HFFc6 (cell line): ENCODE results near the gene SORCS2. TPM values are rescaled to one million over a fixed set of nuclear protein-coding genes. Genes with fewer than 3 reads are reported as not detected.

Experiments
- DNase-seq: peaks from one replicate; pipeline ENCODE4 v3.0.0-alpha.2; 2018
- H3K27ac Mint-ChIP-seq: 2 replicates; pipeline ENCODE4 v1.8.0; 2020; ENCODE audit warnings: mild to moderate bottlenecking, mixed read lengths
- H3K27me3 Mint-ChIP-seq: 2 replicates; pipeline ENCODE4 v1.8.0; 2021; ENCODE audit warnings: mild to moderate bottlenecking, moderate library complexity, mixed read lengths; ENCODE audit not compliant: insufficient read depth
- H3K36me3 Mint-ChIP-seq: 2 replicates; pipeline ENCODE4 v1.8.0; 2021; ENCODE audit warnings: low read depth, mixed read lengths
- H3K4me1 Mint-ChIP-seq: 2 replicates; pipeline ENCODE4 v1.8.0; 2020; ENCODE audit warnings: low read depth, mixed read lengths
- H3K4me3 Mint-ChIP-seq: 2 replicates; pipeline ENCODE4 v1.8.0; 2020; ENCODE audit warnings: mild to moderate bottlenecking, moderate library complexity, mixed read lengths
- H3K9me3 Mint-ChIP-seq: 2 replicates; pipeline ENCODE4 v1.8.0; 2020; ENCODE audit warnings: mild to moderate bottlenecking, mixed read lengths
- total RNA-seq, 6 experiments: library from RNA; stranded (reverse); fragmentation: NEBNext Ultra II Directional; extraction: Animal tissue kit (Norgen Biotek cat#: 25700); gene quantifications; 2 replicates in 1 of 6; 3 replicates in 5 of 6; pipeline ENCODE4 v1.2.3, GENCODE V29; 2021
- TF ChIP-seq, protein P1 (sequence below): fragments of 200-600 bp; sonication (generic); IDR thresholded peaks from 2 replicates; pipeline ENCODE4 v1.5.0; 2021; ENCODE audit warnings: antibody characterized with exemption, mild to moderate bottlenecking

Gene SORCS2
- total RNA-seq, 6 experiments from 2014 or later: 0.05 to 0.15 (median 0.12) TPM; not detected in 3

DNA sequence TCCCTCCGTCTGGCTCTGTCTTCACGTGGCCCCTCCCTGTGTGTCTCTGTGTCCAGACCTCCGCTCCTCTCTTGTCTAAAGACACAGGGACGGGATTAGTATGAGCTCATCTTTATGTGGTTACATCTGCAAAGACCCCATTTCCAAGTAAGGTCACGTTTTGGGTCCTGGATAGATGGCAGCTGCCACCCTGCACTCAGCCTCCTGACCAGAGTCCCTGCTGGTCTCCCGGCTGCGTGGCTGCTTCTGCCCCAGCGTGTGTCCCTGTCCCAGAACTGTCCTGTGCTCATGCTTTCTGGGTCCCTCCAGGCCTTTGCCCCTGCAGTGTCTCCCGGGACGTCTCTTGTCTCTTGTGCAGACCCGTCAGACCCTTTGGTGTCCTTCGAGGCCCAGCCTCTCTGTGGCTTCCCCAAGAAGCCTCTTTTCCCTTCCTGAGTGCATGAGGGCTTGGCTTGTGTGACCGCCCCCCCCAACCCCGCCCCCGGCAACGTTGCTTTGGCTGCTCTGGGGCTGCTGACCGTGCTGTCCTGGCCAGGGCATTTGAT lies 135.1 kb downstream of the SORCS2 start:
- DNase-seq: no peak
- Mint-ChIP-seq H3K4me3 (no peak overlapping the region), H3K27me3 (peaks cover 11% of the 10 kb centered on the region), H3K4me1 (peaks cover 11% of the 10 kb centered on the region), H3K27ac (no peak overlapping the region), H3K36me3 (no peaks in the 10 kb centered on the region), H3K9me3 (no peaks in the 10 kb centered on the region)
- TF ChIP-seq, protein P1, sequence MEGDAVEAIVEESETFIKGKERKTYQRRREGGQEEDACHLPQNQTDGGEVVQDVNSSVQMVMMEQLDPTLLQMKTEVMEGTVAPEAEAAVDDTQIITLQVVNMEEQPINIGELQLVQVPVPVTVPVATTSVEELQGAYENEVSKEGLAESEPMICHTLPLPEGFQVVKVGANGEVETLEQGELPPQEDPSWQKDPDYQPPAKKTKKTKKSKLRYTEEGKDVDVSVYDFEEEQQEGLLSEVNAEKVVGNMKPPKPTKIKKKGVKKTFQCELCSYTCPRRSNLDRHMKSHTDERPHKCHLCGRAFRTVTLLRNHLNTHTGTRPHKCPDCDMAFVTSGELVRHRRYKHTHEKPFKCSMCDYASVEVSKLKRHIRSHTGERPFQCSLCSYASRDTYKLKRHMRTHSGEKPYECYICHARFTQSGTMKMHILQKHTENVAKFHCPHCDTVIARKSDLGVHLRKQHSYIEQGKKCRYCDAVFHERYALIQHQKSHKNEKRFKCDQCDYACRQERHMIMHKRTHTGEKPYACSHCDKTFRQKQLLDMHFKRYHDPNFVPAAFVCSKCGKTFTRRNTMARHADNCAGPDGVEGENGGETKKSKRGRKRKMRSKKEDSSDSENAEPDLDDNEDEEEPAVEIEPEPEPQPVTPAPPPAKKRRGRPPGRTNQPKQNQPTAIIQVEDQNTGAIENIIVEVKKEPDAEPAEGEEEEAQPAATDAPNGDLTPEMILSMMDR: no peak

DNA sequence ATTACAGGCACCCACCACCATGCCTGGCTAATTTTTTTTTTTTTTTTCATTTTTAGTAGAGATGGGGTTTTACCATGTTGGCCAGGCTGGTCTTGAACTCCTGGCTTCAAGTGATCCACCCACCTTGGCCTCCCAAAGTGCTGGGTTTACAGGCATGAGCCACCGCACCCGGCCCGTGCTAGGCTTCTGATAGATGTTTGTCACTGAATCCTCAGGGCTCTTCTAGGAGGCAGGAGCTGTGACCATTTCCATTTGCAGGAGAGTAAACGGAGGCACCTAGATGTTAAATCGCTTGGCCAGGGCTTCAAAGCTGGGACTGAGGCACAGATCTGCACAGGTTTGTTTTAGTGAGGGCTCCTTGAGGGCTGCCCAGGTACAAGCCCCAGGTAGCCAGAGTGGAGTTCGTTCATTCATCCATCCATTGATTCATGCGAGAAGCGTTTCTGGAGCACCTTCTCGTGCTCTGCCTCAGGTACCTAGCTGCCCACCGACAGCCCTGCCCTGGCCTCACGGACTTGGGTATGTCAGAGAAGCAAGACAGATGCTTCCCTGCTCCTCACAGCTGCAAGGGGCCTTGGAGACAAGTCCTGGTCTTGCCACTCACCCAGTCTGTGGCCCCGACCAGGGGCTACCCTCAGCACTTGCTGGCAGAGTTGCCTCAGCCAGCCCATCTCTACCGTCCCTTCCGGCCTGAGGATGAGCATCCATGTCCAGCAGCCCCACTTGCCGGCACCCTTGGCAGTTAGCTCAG lies 136.0 kb downstream of the SORCS2 start:
- no peak for DNase-seq
- TF ChIP-seq, protein P1: no peak
- H3K36me3 Mint-ChIP-seq: no peaks in the 10 kb centered on the region

DNA sequence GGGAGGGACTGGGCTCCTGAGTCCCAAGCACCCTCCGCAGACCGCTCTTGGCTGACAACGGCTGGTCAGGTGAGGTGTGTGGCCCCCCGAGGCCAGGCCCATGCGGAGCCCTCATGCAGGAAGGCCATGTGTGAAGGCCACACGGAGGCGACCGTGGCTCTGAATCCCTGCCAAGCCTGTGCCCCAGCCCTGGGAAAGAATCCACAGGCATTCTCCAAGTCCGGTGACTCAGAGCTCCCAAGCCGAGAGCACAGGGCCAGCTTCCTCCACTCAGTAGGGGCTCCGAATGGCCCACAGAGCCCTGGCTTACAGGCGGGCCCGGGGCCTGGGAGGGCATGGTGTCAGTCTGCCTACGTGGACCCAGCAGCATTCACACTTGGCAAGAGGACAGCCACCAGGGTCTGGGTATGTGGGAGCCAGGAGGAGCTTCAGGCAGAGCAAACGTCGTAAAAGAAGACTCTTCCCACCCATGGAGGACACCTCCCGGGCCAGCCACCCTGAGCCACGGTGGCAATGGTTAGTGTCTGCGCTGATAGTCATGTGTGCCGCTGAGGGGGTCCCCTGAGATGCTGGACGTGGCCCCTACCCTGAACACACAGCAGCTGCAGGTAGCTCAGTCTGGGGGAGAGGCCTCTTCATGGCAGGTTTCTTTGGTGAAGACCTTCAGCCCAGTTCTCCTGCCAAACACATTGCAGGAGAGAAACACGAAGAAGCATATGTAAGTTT lies 136.7 kb downstream of the SORCS2 start:
- no peaks in the 10 kb centered on the region for H3K36me3 Mint-ChIP-seq

More for the DNA sequence above, 136.0 kb downstream of the SORCS2 start:
- Mint-ChIP-seq H3K9me3 (no peaks in the 10 kb centered on the region), H3K4me3 (no peak overlapping the region), H3K27me3 (peaks cover 9% of the 10 kb centered on the region), H3K27ac (no peak overlapping the region), H3K4me1 (peaks cover 11% of the 10 kb centered on the region)

DNA sequence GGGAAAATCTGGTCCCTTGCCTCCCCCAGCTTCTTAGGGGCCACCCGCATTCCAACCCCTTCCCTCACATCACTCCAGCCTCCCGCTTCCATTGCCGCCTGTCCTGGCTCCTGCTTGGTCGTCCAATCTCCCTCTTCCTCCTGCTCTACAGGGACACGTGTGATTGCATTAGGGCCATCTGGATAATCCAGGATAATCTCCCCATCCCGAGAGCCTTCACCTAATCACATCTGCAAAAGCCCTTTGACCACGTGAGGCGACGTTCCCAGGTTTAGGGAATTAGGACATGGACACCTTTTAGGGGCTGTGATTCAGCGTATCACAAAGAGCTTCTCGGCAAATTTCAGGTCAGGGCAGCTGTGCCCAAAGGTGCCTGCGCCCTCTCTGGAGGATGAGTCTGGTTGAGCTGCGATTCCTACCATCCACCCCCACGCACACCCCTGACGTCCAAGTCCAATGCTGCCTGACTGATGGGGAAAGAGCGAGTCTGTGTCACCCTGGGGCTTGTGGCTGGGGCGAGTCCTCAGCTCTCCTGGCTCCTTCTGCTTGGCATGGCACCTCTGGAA lies 137.8 kb downstream of the SORCS2 start:
- peaks cover 11% of the 10 kb centered on the region for H3K4me1 Mint-ChIP-seq
- peaks cover 14% of the 10 kb centered on the region for H3K27me3 Mint-ChIP-seq
- no peak for DNase-seq
- TF ChIP-seq, protein P1: no peak
- no peak overlapping the region for H3K4me3 Mint-ChIP-seq
- no peaks in the 10 kb centered on the region for H3K9me3 Mint-ChIP-seq
- no peaks in the 10 kb centered on the region for H3K36me3 Mint-ChIP-seq
- no peak overlapping the region for H3K27ac Mint-ChIP-seq

More for the DNA sequence above, 136.7 kb downstream of the SORCS2 start:
- Mint-ChIP-seq H3K27me3 (peaks cover 9% of the 10 kb centered on the region), H3K4me1 (peaks cover 11% of the 10 kb centered on the region), H3K4me3 (no peak overlapping the region), H3K27ac (no peak overlapping the region), H3K9me3 (no peaks in the 10 kb centered on the region)
- TF ChIP-seq, protein P1: no peak
- peak; percentile 70 for DNase-seq

DNA sequence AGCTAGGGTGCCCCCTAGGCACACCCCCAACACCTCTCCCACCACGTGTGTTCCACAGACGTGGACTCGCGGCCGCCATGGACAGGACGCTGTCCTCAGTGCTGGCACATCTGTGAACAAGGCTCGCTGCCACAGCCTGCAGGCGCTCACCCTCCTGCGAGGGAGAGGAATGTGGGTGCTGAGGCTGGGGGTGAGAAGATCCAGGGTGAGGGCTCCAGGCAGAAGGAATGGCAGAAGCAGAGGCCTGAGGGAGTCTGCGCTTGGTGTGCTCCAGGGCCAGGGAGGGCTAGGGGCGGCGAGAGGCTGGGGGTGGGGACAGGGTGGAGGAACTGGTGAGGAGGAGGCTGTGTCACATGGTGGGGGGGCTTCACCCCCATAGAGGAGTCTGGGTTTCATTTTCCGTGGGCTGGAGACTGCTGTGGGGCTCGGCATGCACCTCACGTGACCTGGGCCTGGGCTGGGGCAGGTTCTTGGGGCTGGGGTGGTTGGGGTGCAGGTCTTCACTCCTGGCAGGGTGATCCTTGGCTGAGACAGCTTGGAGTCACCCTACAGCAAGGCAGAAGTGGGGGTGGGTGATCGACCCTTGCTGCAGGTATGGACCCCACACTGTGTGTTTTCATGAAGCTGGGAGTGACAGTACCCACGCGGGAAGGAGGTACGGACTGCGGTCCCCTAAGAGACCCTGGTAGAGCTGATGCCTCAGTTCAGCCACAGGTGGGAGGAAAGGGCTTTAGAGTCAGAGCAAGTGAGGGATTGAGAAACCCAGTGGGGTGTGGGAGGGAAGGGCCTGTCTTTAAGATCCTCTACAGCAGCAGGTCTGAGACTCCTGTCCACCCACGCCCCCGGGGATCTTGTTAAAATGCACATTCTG lies 138.7 kb downstream of the SORCS2 start:
- no peaks in the 10 kb centered on the region for H3K36me3 Mint-ChIP-seq
- H3K9me3 Mint-ChIP-seq: no peaks in the 10 kb centered on the region
- no peak overlapping the region for H3K27ac Mint-ChIP-seq
- TF ChIP-seq, protein P1: no peak
- no peak overlapping the region for H3K4me3 Mint-ChIP-seq
- H3K4me1 Mint-ChIP-seq: peaks cover 11% of the 10 kb centered on the region
- DNase-seq: no peak
- H3K27me3 Mint-ChIP-seq: peaks cover 19% of the 10 kb centered on the region
